ENCODE results near the gene C5orf46. TPM values are rescaled to one million over a fixed set of nuclear protein-coding genes. Genes with fewer than 3 reads are reported as not detected.
"Not testable (repeated sequence)": the region's sequence is repeated elsewhere in the genome, so short reads cannot be mapped to it uniquely, and the experiment has no call there.

The C5orf46 gene
- total and polyA plus RNA-seq, 9 of the 15 experiments (the other 6 are each of a cell fraction or from before 2014, with no cell fraction given): not detected

DNA sequence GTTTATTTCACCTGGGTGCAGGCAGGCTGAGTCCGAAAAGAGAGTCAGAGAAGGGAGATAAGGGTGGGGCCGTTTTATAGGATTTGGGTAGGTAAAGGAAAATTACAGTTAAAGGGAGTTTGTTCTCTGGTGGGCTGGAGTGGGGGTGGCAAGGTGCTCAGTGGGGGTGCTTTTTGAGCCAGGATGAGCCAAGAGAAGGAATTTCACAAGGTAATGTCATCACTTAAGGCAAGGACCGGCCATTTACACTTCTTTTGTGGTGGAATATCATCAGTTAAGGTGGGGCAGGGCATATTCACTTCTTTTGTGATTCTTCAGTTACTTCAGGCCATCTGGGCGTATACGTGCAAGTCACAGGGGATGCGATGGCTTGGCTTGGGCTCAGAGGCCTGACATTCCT is 36.4 kb downstream of the C5orf46 start:
- H3K27ac ChIP-seq (ENCODE audit: extremely low read depth, low read depth, low read length); H2AFZ ChIP-seq (ENCODE audit: low read depth, low read length); H3K9me1 ChIP-seq (ENCODE audit: control insufficient read depth, insufficient read depth, low read length); H3K36me3 ChIP-seq (ENCODE audit: control insufficient read depth, insufficient read depth, low read length); intact Hi-C loops (cut with micrococcal nuclease); H3K9me3 ChIP-seq (replicated peaks; ENCODE audit: control insufficient read depth, insufficient read depth, low read depth, low read length); H3K27me3 ChIP-seq (ENCODE audit: control insufficient read depth in 2 of 2, insufficient read depth in 2 of 2, low read length in 2 of 2); DNase-seq (ENCODE audit: extremely low read depth in 1 of 4, low spot score in 3 of 4); FAIRE-seq; H4K20me1 ChIP-seq (replicated peaks; ENCODE audit: control insufficient read depth, insufficient read depth, low read length); POLR2A ChIA-PET; BruUV-seq (replicated peaks); H3K9ac ChIP-seq (ENCODE audit: insufficient read depth in 1 of 2, low read depth in 2 of 2, low read length in 2 of 2); H3K79me2 ChIP-seq (ENCODE audit: control insufficient read depth, insufficient read depth, low read length); H3K4me1 ChIP-seq (replicated peaks in 1 of 2; ENCODE audit: control insufficient read depth in 2 of 2, insufficient read depth in 2 of 2, low read length in 2 of 2); H3K4me2 ChIP-seq (ENCODE audit: insufficient read depth, low read length); H3K4me3 ChIP-seq; CTCF ChIA-PET (ENCODE audit: low intra/inter-chr PET ratio); in situ Hi-C loops (cut with MboI); ATAC-seq: not testable (repeated sequence)
- 0% methylated on average over 3 of the region's 6 CpGs for WGBS (ENCODE audit: insufficient coverage, low coverage, missing lambda C conversion rate)

DNA sequence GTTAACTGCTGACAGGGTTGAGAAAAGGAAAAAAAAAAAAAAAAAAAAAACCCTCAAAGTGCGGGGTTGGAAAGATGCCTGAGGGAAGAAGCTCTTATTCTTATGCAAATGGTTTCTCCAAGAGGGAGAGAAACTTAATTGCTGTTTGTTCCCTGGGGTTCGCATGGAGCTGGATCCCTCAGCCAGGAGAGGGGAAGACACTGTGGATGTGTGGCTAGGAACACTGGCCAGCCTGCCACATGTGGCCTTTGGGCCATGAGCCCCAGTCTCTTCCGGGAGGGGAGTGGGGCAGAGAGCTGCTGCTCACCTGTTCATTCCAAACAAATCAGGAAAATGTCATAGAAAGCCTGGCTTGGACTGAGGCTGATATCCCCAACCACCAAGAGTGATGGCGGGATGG is 37.2 kb downstream of the C5orf46 start:
- CTCF ChIA-PET (ENCODE audit: low intra/inter-chr PET ratio): no interaction called here
- no peak overlapping the region for H3K9ac ChIP-seq (ENCODE audit: insufficient read depth in 1 of 2, low read depth in 2 of 2, low read length in 2 of 2)
- no peak overlapping the region for H3K27ac ChIP-seq (ENCODE audit: extremely low read depth, low read depth, low read length)
- no TSS peak for BruUV-seq (replicated peaks)
- H3K36me3 ChIP-seq (ENCODE audit: control insufficient read depth, insufficient read depth, low read length): no peaks in the 10 kb centered on the region
- H3K4me3 ChIP-seq: no peak overlapping the region
- H3K4me1 ChIP-seq (replicated peaks in 1 of 2; ENCODE audit: control insufficient read depth in 2 of 2, insufficient read depth in 2 of 2, low read length in 2 of 2): no peaks in the 10 kb centered on the region
- no peaks in the 10 kb centered on the region for H3K9me1 ChIP-seq (ENCODE audit: control insufficient read depth, insufficient read depth, low read length)
- no peaks in the 10 kb centered on the region for H3K27me3 ChIP-seq (ENCODE audit: control insufficient read depth in 2 of 2, insufficient read depth in 2 of 2, low read length in 2 of 2)
- no peak overlapping the region for H2AFZ ChIP-seq (ENCODE audit: low read depth, low read length)
- no peaks in the 10 kb centered on the region for H3K9me3 ChIP-seq (replicated peaks; ENCODE audit: control insufficient read depth, insufficient read depth, low read depth, low read length)
- H3K79me2 ChIP-seq (ENCODE audit: control insufficient read depth, insufficient read depth, low read length): no peaks in the 10 kb centered on the region
- no peak overlapping the region for H3K4me2 ChIP-seq (ENCODE audit: insufficient read depth, low read length)
- DNase-seq (ENCODE audit: extremely low read depth in 1 of 4, low spot score in 3 of 4) (no peak), FAIRE-seq (no peak), ATAC-seq (no peak)
- POLR2A ChIA-PET: no interaction called here
- H4K20me1 ChIP-seq (replicated peaks; ENCODE audit: control insufficient read depth, insufficient read depth, low read length): no peaks in the 10 kb centered on the region
- in situ Hi-C loops (cut with MboI) (no loop called here), intact Hi-C loops (cut with micrococcal nuclease) (no loop called here)
- WGBS (ENCODE audit: insufficient coverage, low coverage, missing lambda C conversion rate): 0% methylated on average over 4 of the region's 4 CpGs
- TF ChIP-seq, protein P1, sequence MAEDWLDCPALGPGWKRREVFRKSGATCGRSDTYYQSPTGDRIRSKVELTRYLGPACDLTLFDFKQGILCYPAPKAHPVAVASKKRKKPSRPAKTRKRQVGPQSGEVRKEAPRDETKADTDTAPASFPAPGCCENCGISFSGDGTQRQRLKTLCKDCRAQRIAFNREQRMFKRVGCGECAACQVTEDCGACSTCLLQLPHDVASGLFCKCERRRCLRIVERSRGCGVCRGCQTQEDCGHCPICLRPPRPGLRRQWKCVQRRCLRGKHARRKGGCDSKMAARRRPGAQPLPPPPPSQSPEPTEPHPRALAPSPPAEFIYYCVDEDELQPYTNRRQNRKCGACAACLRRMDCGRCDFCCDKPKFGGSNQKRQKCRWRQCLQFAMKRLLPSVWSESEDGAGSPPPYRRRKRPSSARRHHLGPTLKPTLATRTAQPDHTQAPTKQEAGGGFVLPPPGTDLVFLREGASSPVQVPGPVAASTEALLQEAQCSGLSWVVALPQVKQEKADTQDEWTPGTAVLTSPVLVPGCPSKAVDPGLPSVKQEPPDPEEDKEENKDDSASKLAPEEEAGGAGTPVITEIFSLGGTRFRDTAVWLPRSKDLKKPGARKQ (CRISPR knock-in tag; IDR thresholded peaks at IDR 0.05): no peak
- TF ChIP-seq HNRNPLL (IDR thresholded peaks at IDR 0.05; ENCODE audit: low read depth, low read length, poor library complexity, severe bottlenecking): no peak
- no peak for TF ChIP-seq ZNF146 (CRISPR knock-in tag; IDR thresholded peaks at IDR 0.05; ENCODE audit: unreplicated experiment)
- TF ChIP-seq, protein P2, sequence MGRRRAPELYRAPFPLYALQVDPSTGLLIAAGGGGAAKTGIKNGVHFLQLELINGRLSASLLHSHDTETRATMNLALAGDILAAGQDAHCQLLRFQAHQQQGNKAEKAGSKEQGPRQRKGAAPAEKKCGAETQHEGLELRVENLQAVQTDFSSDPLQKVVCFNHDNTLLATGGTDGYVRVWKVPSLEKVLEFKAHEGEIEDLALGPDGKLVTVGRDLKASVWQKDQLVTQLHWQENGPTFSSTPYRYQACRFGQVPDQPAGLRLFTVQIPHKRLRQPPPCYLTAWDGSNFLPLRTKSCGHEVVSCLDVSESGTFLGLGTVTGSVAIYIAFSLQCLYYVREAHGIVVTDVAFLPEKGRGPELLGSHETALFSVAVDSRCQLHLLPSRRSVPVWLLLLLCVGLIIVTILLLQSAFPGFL (CRISPR knock-in tag; IDR thresholded peaks at IDR 0.05): no peak
- no peak for TF ChIP-seq ZNF384 (IDR thresholded peaks at IDR 0.05; ENCODE audit: low read depth, low read length)
- no peak for TF ChIP-seq BCL6 (CRISPR knock-in tag; IDR thresholded peaks at IDR 0.05)
- TF ChIP-seq, protein P3, sequence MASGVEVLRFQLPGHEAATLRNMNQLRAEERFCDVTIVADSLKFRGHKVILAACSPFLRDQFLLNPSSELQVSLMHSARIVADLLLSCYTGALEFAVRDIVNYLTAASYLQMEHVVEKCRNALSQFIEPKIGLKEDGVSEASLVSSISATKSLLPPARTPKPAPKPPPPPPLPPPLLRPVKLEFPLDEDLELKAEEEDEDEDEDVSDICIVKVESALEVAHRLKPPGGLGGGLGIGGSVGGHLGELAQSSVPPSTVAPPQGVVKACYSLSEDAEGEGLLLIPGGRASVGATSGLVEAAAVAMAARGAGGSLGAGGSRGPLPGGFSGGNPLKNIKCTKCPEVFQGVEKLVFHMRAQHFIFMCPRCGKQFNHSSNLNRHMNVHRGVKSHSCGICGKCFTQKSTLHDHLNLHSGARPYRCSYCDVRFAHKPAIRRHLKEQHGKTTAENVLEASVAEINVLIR (CRISPR knock-in tag; IDR thresholded peaks at IDR 0.05): no peak
- TF ChIP-seq ZNF551 (CRISPR knock-in tag; IDR thresholded peaks at IDR 0.05): no peak
- TF ChIP-seq STAG1 (CRISPR knock-in tag; IDR thresholded peaks at IDR 0.05; ENCODE audit: borderline replicate concordance): no peak
- no peak for TF ChIP-seq ZNF644 (tag; IDR thresholded peaks at IDR 0.05; ENCODE audit: low read depth)
